PC-9 (cell line): ENCODE measurements around the gene TBC1D3H.
"Not testable (repeated sequence)": the region's sequence is repeated elsewhere in the genome, so short reads cannot be mapped to it uniquely, and the experiment has no call there.

Experiments used
- CTCF ChIP-seq: fragments of 200-600 bp; sonication (generic); conservative IDR thresholded peaks from 2 replicates; pipeline ENCODE4 v1.6.1; 2017; ENCODE audit warnings: mixed run types, antibody characterized with exemption, mild to moderate bottlenecking, moderate library complexity
- EZH2 ChIP-seq: fragments of 200-600 bp; sonication (generic); IDR thresholded peaks from 2 replicates; pipeline ENCODE4 v1.8.0; 2017; ENCODE audit warnings: antibody characterized with exemption, low read depth

GRCh38 chr17:36415180-36415941, 27.1 kb upstream of the TBC1D3H start:
- not testable (repeated sequence) for TF ChIP-seq CTCF, EZH2
